Lower lobe of right lung (tissue), 2 donors: Measurements from ENCODE around the gene S100A10. TPM values are rescaled to one million over a fixed set of nuclear protein-coding genes. Genes with fewer than 3 reads are reported as not detected.

ENCODE experiments used
- ATAC-seq, 2 donors: fragments of 200-7000 bp; cut with Tn5 transposase; one replicate each; pipeline ENCODE4 v1.9.1; 2020 to 2022; ENCODE audit warnings: mild to moderate bottlenecking in 2 of 2, moderate library complexity in 2 of 2
- DNase-seq: peaks from one replicate; pipeline ENCODE4 v3.0.0-alpha.2; 2020
- H3K27ac ChIP-seq: fragments of 200-600 bp; one replicate; pipeline ENCODE4 v1.8.0; 2022
- H3K27me3 ChIP-seq: fragments of 200-600 bp; one replicate; pipeline ENCODE4 v1.8.0; 2022; ENCODE audit warnings: low read depth
- H3K36me3 ChIP-seq: fragments of 200-600 bp; one replicate; pipeline ENCODE4 v1.8.0; 2022; ENCODE audit warnings: mild to moderate bottlenecking
- H3K4me1 ChIP-seq: fragments of 200-600 bp; one replicate; pipeline ENCODE4 v1.8.0; 2022
- H3K4me3 ChIP-seq: fragments of 200-600 bp; one replicate; pipeline ENCODE4 v1.8.0; 2022; ENCODE audit warnings: mild to moderate bottlenecking
- H3K9me3 ChIP-seq: fragments of 200-600 bp; one replicate; pipeline ENCODE4 v1.8.0; 2022
- CTCF ChIP-seq: fragments of 200-600 bp; IDR thresholded peaks from one replicate; pipeline ENCODE4 v1.8.0; 2022; ENCODE audit warnings: antibody characterized with exemption, mild to moderate bottlenecking
- intact Hi-C: fragments of 100-400 bp; cut with DNase I; formaldehyde crosslinking; loops from one replicate; pipeline ENCODE4 v1.11.0; 2022
- total RNA-seq: library from RNA; stranded (reverse); fragmentation: NEBNext Ultra II Directional; extraction: Animal tissue kit (Norgen Biotek cat#: 25700); gene quantifications from one replicate; pipeline ENCODE4 v1.2.1, GENCODE V29; 2021
- donor health status: DM: no; HTN: yes; CAD: no; lungs with severe emphysema.

S100A10 gene
- total RNA-seq, 1 donor from 2014 or later: 602 TPM

GRCh38 chr1:151944126-151944856 lies 49.4 kb downstream of the S100A10 start:
- Histone ChIP-seq H3K36me3 (no peaks in the 10 kb centered on the region), H3K4me1 (peaks cover 50% of the 10 kb centered on the region), H3K27me3 (no peaks in the 10 kb centered on the region), H3K27ac (peak overlapping the region; percentile 86), H3K9me3 (no peaks in the 10 kb centered on the region), H3K4me3 (no peak overlapping the region)
- no peak for DNase-seq
- ATAC-seq: peak; percentile 15 to 48
- intact Hi-C loops: no loop called here
- no peak for TF ChIP-seq CTCF

DNA sequence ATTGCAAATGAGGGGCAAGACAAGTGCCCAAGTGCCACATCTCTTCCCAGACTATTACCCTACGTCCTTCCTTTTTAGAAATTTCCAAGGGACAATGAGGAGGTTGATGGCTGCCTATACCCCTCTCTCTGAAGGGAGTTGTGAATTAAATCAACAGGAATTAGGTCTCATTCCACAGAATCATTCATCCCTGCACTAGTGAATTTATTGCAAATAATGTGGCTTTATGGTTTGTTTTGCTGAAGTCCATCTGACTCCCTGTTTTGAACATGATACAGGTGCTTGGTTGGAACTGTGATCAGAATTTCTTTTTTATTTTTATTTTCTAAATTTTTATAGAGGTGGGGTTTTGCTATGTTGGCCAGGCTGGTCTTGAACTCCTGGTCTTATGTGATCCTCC lies 50.1 kb downstream of the S100A10 start:
- intact Hi-C loops: no loop called here
- no peaks in the 10 kb centered on the region for H3K27me3 ChIP-seq
- peaks cover 44% of the 10 kb centered on the region for H3K4me1 ChIP-seq
- H3K36me3 ChIP-seq: no peaks in the 10 kb centered on the region
- no peaks in the 10 kb centered on the region for H3K9me3 ChIP-seq
- H3K27ac ChIP-seq: peak overlapping the region; percentile 86
- TF ChIP-seq CTCF: no peak
- DNase-seq (no peak), ATAC-seq (no peak)
- no peak overlapping the region for H3K4me3 ChIP-seq

GRCh38 chr1:151942882-151943281 lies 50.8 kb downstream of the S100A10 start:
- H3K27ac ChIP-seq: no peak overlapping the region
- no peak for ATAC-seq
- H3K4me3 ChIP-seq: no peak overlapping the region
- TF ChIP-seq CTCF: no peak
- DNase-seq: no peak
- intact Hi-C loops: no loop called here
- no peaks in the 10 kb centered on the region for H3K36me3 ChIP-seq
- peaks cover 42% of the 10 kb centered on the region for H3K4me1 ChIP-seq
- H3K9me3 ChIP-seq: no peaks in the 10 kb centered on the region
- no peaks in the 10 kb centered on the region for H3K27me3 ChIP-seq

DNA sequence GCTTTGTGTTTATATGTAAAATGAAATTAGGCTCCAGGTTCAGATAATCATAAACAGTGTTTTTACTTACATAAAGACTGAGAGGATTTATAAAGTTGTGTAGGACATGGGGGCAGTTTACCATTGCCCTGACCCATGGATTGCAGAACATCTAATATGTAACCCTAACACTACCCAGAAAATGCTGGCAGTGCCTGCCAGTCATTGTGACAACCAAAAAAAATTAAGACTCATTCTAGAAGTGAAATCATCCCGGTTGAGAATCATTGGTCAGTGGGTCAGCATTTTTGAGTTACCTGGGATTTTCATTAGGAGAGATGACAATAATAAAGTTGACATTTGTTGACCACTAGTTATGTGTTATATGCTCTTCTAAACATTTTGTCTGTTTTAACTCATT lies 53.1 kb downstream of the S100A10 start:
- H3K9me3 ChIP-seq: no peaks in the 10 kb centered on the region
- no peak for TF ChIP-seq CTCF
- H3K4me1 ChIP-seq: peaks cover 29% of the 10 kb centered on the region
- no peak overlapping the region for H3K4me3 ChIP-seq
- DNase-seq (no peak), ATAC-seq (no peak)
- H3K27ac ChIP-seq: no peak overlapping the region
- no peaks in the 10 kb centered on the region for H3K36me3 ChIP-seq
- no peaks in the 10 kb centered on the region for H3K27me3 ChIP-seq
- intact Hi-C loops: no loop called here

DNA sequence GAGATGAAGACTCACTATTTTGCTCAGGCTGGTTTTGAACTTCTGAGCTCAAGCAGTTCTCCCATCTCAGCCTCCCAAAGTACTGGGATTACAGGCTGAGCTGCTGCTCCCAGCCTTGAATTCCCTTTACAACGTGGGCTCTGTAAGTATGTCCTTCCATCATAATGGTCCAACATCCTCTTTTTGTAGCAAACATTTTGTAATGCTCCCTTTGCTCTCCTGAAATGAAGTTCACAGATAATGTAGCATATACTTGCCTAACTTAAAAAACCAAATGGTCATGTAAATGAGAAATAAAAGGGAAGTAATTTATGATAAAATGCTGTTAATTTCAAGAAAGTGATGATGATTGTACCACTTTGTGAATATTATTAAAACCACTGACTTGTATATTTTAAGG lies 53.9 kb downstream of the S100A10 start:
- H3K36me3 ChIP-seq: no peaks in the 10 kb centered on the region
- H3K27me3 ChIP-seq: no peaks in the 10 kb centered on the region
- H3K9me3 ChIP-seq: no peaks in the 10 kb centered on the region
- H3K4me1 ChIP-seq: peaks cover 21% of the 10 kb centered on the region
- DNase-seq: no peak
- no peak for ATAC-seq
- no peak for TF ChIP-seq CTCF
- no peak overlapping the region for H3K4me3 ChIP-seq
- no peak overlapping the region for H3K27ac ChIP-seq
- intact Hi-C loops: no loop called here
